Left lung (tissue), 10 donors: ENCODE data around the gene MTG2. TPM values are rescaled to one million over a fixed set of nuclear protein-coding genes. Genes with fewer than 3 reads are reported as not detected.

Source experiments
- ATAC-seq: fragments of 200-7000 bp; cut with Tn5 transposase; one replicate; pipeline ENCODE4 v1.9.1; 2020; ENCODE audit warnings: moderate library complexity
- DNase-seq, 4 donors: peaks; one replicate each; pipeline ENCODE4 v3.0.0-alpha.2; 2013 to 2020
- H3K27ac ChIP-seq, 2 donors: fragments of 200-600 bp; sonication (generic) in 1 of 2; one replicate each; pipeline versions ENCODE4 v1.5.0 to v1.8.0; 2020 to 2021
- H3K27me3 ChIP-seq, 2 donors: fragments of 200-600 bp; sonication (generic) in 1 of 2; one replicate each; pipeline versions ENCODE4 v1.5.0 to v1.8.0; 2020 to 2021
- H3K36me3 ChIP-seq, 2 donors: fragments of 200-600 bp; sonication (generic) in 1 of 2; one replicate each; pipeline versions ENCODE4 v1.5.0 to v1.8.0; 2020 to 2021
- H3K4me1 ChIP-seq, 2 donors: fragments of 200-600 bp; one replicate each; pipeline ENCODE4 v1.8.0; 2021
- H3K4me3 ChIP-seq, 2 donors: fragments of 200-600 bp; sonication (generic) in 1 of 2; one replicate each; pipeline versions ENCODE4 v1.5.0 to v1.8.0; 2020 to 2021; ENCODE audit warnings: mild to moderate bottlenecking in 1 of 2
- H3K9me3 ChIP-seq, 2 donors: fragments of 200-600 bp; sonication (generic) in 1 of 2; one replicate each; pipeline versions ENCODE4 v1.5.0 to v1.8.0; 2020 to 2021
- CTCF ChIP-seq, 2 donors: fragments of 200-600 bp; sonication (generic) in 1 of 2; IDR thresholded peaks; one replicate each; pipeline versions ENCODE4 v1.5.0 to v1.8.0; 2021; ENCODE audit warnings: antibody characterized with exemption in 2 of 2
- intact Hi-C, 2 donors: fragments of 100-400 bp; cut with DNase I; formaldehyde crosslinking; loops; one replicate each; pipeline versions ENCODE4 v1.11.2 to v1.14.2; 2022
- polyA plus RNA-seq, 6 donors: library from polyadenylated mRNA; unstranded; fragments of 120-200 nt; gene quantifications; one replicate each; pipeline ENCODE4 v1.2.1, GENCODE V29; 2013; ENCODE audit not compliant: insufficient read length in 6 of 6
- total RNA-seq, 2 donors: library from RNA; stranded (reverse); fragmentation: NEBNext Ultra II Directional; extraction: Animal tissue kit (Norgen Biotek cat#: 25700); gene quantifications; one replicate each; pipeline ENCODE4 v1.2.1, GENCODE V29; 2021
- donor health status: DM: no; HTN: yes; CAD: no.
- donor health status: DM: no; HTN: no; CAD: no.

Gene MTG2
- total and polyA plus RNA-seq, 8 donors, result 25.5 to 34.6 (median 31.2) TPM

- intact Hi-C loops, result no loop called here
- DNase-seq (peak in 1 of 4 donors; percentile 81), ATAC-seq (no peak)
Measured at GRCh38 chr20:62208795-62209755, 26.2 kb downstream of the MTG2 start.

GRCh38 chr20:62209850-62210495, 27.1 kb downstream of the MTG2 start:
- ATAC-seq (no peak), DNase-seq (peak in 1 of 4 donors; percentile 41)
- H3K4me1 ChIP-seq, result no peaks in the 10 kb centered on the region
- H3K27ac ChIP-seq, result no peak overlapping the region
- no peaks in the 10 kb centered on the region for H3K9me3 ChIP-seq
- no peak overlapping the region for H3K4me3 ChIP-seq
- intact Hi-C loops, result no loop called here
- no peaks in the 10 kb centered on the region for H3K36me3 ChIP-seq
- no peak for TF ChIP-seq CTCF (IDR thresholded peaks at IDR 0.05)
- H3K27me3 ChIP-seq, result peaks cover 4 to 58% of the 10 kb centered on the region in 2 donors

More at GRCh38 chr20:62208795-62209755, 26.2 kb downstream of the MTG2 start:
- Histone ChIP-seq H3K9me3 (no peaks in the 10 kb centered on the region), H3K27me3 (peaks cover 4 to 49% of the 10 kb centered on the region in 2 donors), H3K36me3 (no peaks in the 10 kb centered on the region), H3K27ac (no peak overlapping the region), H3K4me1 (no peaks in the 10 kb centered on the region), H3K4me3 (no peak overlapping the region)
- no peak for TF ChIP-seq CTCF (IDR thresholded peaks at IDR 0.05)

- H3K36me3 ChIP-seq, result no peaks in the 10 kb centered on the region
- H3K4me3 ChIP-seq, result no peak overlapping the region
- no peak for TF ChIP-seq CTCF (IDR thresholded peaks at IDR 0.05)
- no peaks in the 10 kb centered on the region for H3K4me1 ChIP-seq
- intact Hi-C loops, result no loop called here
- DNase-seq, result peak in 1 of 4 donors; percentile 61
- peaks cover 4 to 63% of the 10 kb centered on the region in 2 donors for H3K27me3 ChIP-seq
- no peak overlapping the region for H3K27ac ChIP-seq
- H3K9me3 ChIP-seq, result no peaks in the 10 kb centered on the region
- ATAC-seq, result no peak
Measured at GRCh38 chr20:62210496-62210855, 27.6 kb downstream of the MTG2 start.

- peaks cover 4 to 70% of the 10 kb centered on the region in 2 donors for H3K27me3 ChIP-seq
- no peak overlapping the region for H3K4me3 ChIP-seq
- H3K9me3 ChIP-seq, result no peaks in the 10 kb centered on the region
- ATAC-seq (no peak), DNase-seq (peak in 1 of 4 donors; percentile 34)
- no peaks in the 10 kb centered on the region for H3K4me1 ChIP-seq
- no peak for TF ChIP-seq CTCF (IDR thresholded peaks at IDR 0.05)
- no peak overlapping the region for H3K27ac ChIP-seq
- intact Hi-C loops, result no loop called here
- no peaks in the 10 kb centered on the region for H3K36me3 ChIP-seq
Measured at GRCh38 chr20:62211216-62211615, 28.4 kb downstream of the MTG2 start.

GRCh38 chr20:62211769-62212288, 29.0 kb downstream of the MTG2 start:
- no peak for ATAC-seq
- peaks cover 4 to 76% of the 10 kb centered on the region in 2 donors for H3K27me3 ChIP-seq
- H3K4me3 ChIP-seq, result no peak overlapping the region
- H3K36me3 ChIP-seq, result no peaks in the 10 kb centered on the region
- intact Hi-C loops, result no loop called here
- peak in 1 of 4 donors; percentile 53 for DNase-seq
- no peaks in the 10 kb centered on the region for H3K4me1 ChIP-seq
- no peak for TF ChIP-seq CTCF (IDR thresholded peaks at IDR 0.05)
- no peaks in the 10 kb centered on the region for H3K9me3 ChIP-seq
- H3K27ac ChIP-seq, result no peak overlapping the region
